WI38 (cell line): ENCODE data around the gene MAPT.

Source experiments
- H3K4me3 ChIP-seq: 2 replicates; pipeline ENCODE4 v1.5.1; 2011; ENCODE audit warnings: low read depth, mild to moderate bottlenecking, control low read depth, low read length
- CTCF ChIP-seq: IDR thresholded peaks from 2 replicates; pipeline ENCODE4 v1.5.1; 2012; ENCODE audit warnings: low read depth, mild to moderate bottlenecking, control low read depth, low read length

Gene MAPT

GRCh38 chr17:45974916-45975630 lies 80.7 kb downstream of the MAPT start:
- TF ChIP-seq CTCF, result no peak
- H3K4me3 ChIP-seq, result no peak overlapping the region

GRCh38 chr17:45975640-45976295 lies 81.4 kb downstream of the MAPT start:
- H3K4me3 ChIP-seq, result no peak overlapping the region
- TF ChIP-seq CTCF, result no peak

- no peak overlapping the region for H3K4me3 ChIP-seq
- TF ChIP-seq CTCF, result no peak
Measured at GRCh38 chr17:45976391-45976754, 82.0 kb downstream of the MAPT start.

GRCh38 chr17:45976755-45977505 lies 82.6 kb downstream of the MAPT start:
- H3K4me3 ChIP-seq, result no peak overlapping the region
- no peak for TF ChIP-seq CTCF

GRCh38 chr17:45977506-45977824 lies 83.1 kb downstream of the MAPT start:
- no peak overlapping the region for H3K4me3 ChIP-seq
- TF ChIP-seq CTCF, result no peak

GRCh38 chr17:45977976-45978626 lies 83.7 kb downstream of the MAPT start:
- no peak overlapping the region for H3K4me3 ChIP-seq
- no peak for TF ChIP-seq CTCF
